Measurements from ENCODE around the gene TOPAZ1.

Gene TOPAZ1

DNA sequence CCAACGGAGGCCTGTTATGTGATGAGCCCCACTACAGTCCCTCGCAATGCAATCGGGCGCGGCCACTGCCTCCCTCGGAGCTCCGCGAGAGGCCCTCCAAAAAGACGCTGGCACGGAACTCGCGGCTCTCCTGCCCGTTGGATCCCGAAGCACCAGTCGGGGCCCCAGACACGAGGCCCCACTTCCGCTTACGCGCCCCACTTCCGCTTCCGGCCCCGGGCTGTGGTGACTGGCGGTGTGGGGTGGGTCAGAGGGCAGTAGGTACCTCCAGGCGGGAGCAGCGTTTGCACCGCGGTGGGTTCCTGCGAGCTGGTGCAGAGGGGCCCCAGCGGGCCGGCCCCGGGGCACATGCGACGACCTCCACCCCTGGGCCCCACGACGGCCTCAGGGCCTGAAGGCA, at the start of gene TOPAZ1:
TOPAZ1 (plus strand) TSS at position 181 of the 400 bp plus-strand sequence; CDS start at position 349, 168 bp downstream.
- FAIRE-seq = no peak

DNA sequence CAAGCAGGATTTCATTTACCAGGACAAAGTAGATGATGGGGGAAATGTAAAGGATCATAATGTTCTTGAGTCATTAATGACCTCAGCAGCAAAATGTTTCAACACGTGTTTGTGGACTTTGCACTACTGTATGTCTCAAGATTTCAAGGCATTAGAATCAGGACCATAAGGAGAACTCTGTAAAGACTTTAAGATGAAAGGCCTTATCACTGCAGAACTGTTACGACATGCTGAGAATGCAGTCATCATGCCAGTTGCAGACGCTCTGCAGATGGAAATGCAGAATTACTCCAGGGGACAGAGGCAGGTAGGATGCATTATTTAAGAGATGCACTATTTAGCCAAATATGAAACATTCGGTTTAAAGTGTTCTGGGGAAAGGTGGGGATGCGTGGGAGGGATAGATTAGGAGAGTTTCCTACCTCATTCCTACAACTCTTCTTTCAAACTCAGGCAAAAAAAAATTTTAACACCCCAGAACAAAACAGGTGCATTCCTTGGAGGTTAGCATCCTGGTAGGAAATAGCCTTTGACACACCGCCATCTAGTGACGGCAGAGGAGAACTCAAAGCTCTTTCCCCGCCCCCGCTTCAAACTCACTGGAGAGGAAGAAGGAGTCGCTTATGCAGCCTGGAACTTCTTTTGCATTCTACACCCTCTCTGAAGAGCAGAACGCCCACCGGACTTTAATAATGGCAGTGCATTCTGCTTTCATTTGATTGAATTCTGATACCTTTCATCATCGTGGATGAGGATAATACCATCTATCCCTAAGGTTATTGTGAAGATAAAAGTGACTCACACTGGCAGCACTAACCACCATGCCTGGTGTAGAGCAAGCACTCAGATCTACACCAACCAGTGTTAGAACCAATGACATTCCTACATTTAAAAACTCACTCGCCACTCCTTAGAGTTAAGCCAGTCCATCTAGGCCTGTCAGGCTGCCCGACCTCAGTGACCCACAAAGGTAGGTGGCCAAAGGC, 43.1 kb upstream of the TOPAZ1 start:
- FAIRE-seq = no peak

DNA sequence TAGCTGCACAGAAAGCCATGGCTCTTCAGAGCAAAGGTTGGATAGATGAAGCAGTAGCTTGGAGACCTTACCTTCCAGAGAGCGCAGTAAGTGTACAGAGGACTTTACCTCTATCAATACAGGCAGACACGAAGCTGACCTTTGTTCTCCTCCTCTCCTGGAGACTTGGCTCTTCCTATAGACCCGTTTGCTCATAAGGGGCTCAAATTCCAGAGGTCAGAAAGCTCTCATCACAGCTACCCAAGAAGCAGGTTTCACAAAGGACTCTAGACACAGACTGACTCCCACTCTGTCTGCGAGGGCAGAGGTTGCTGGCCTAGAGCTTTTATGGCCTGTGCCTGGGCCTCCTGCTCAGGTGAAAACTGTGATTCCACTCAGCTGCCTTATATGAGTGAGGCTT, 35.4 kb upstream of the TOPAZ1 start:
- no peak for FAIRE-seq

DNA sequence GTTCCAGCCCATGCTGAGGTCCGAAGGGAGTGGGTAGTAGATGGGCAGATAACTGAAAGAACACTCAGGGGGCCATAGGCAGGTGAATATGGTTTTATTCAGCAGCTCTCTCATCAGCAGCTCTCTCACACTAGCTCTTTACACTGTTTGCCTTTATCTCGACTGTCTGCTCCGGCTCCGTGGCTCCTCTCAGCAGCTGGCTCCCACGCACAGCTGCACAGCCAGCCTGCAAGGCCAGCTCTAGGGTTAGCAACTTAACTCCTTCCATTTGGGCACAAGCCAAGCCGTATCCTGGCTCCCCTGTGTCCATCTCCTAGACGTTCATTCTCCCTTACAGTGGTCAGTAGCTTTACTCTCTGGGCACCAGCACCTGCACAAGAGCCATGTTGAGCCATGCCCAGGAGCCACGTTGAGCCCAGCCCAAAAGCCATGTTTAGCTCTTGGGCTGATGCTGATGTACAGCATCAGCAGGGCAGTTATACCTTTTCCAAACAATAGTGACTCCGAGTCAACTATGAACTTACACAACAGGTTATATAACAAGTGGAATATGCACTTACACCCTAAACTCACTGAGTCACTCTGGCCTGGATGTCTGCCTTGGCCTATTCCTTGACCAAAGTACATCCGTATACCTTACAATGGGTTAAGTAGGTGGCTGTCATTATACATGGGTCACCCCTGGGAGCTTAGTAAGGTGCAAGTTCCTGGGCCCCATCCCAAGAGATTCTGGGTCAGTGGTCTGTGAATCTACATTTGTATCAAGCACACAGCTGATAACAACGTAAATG, 34.6 kb upstream of the TOPAZ1 start:
- no peak for FAIRE-seq

DNA sequence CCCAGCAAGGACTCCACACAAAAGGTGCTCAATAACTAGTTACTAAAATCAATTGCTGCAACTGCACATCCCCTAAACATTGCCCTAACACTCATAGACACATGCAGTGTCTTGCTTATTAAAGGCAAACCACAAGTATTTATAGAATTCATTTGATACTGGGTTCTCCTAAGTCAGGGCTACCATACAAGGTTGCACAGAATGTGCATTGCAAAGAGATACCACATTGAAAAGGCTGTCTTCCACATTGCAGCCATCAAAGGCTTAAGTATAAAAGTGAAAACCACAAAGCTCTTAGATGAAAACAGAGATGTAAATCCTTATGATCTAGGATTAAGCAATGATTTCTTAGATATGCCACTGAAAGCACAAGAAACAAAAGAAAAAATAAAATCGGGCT, 33.6 kb upstream of the TOPAZ1 start:
- FAIRE-seq = no peak

DNA sequence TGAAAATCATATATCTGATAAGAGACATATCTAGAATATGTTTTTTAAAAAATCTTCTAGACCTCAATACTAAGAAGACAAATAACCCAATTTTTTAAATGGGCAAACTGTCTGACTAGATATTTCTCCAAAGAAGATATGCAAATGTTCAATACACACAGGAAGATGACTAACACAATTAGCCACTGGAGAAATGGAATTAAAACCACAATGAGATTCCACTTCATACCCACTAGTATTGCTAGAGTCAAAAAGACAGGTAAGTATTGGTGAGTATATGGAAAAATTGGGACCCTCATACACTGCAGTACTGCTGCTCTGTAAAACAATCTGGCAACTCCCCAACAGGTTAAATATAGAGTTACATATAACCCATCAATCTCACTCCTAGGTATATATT, 33.1 kb upstream of the TOPAZ1 start:
- FAIRE-seq = no peak

DNA sequence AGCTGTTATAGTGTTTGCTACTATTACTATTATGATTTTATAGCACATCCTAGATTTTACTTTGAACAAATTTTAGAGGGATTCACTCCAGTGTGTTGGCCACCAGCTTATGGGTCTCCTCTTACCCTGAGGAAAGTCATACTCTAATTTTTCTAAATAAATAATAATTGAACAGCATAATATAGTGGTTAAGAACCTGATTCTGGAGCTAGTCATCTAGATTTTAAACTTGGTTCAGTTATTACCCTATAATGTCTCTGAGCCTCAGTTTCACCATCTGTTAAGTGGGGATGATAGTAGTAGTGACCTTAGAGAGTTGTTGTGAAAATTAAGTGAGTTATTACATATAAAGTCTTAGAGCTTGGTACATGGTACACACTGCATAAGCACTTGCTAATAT, 30.7 kb upstream of the TOPAZ1 start:
- FAIRE-seq = no peak

DNA sequence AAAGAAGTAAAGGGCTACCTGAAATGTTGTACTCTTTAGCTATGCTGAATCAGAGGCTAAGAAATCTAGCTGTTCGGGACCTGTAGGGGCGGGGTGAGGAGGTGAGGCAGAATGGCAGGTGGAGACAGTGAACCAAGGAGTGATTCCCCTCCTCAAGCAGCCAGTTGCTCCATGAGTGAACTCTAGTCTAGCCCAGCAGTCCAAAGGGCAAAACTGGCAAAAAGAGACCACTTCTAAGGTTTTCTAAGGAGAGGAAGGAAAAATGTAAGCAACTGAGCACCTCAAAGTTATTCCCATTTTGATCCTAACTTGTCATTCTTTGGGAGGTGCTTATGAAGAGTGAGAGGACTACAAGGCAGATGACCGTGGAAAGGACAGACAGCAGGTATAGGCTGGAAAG, 19.3 kb upstream of the TOPAZ1 start:
- no peak for FAIRE-seq

DNA sequence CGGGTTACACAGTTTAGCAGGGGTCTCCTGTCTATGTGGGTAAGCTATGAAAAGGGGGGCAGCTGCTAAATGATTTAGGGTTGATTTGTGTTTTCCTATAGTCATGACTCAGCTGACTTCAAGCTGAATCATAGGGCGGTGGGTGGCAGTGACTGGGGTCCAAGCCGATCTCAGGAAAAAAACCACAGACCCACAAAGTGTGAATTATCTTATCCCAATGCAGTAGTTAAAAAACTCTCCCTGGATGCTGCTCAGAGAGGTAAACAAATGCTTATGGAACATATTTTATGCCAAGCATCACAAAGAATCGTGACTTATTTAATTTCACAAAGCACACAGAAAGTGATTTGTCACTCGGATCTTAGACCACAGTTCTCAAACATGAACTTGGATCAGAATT, 18.4 kb upstream of the TOPAZ1 start:
- FAIRE-seq = no peak

DNA sequence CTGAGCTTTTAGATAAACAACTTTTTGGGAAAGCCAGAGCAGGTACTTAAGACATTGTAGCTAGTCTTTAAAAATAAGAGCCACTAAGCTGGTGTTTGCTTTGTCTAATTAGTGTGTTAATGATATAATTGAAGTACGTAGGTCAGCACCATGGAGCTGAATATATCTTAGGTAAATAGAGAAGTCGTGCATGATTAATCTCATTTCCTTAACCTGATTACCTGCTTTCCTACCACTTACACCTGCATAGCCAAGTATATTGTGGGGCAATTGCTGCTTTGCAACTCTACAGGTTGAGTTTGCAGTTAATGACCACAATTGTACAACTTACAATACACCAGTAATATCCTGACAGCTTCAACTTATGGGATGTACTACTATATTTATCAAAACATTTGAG, 17.6 kb upstream of the TOPAZ1 start:
- FAIRE-seq = no peak

DNA sequence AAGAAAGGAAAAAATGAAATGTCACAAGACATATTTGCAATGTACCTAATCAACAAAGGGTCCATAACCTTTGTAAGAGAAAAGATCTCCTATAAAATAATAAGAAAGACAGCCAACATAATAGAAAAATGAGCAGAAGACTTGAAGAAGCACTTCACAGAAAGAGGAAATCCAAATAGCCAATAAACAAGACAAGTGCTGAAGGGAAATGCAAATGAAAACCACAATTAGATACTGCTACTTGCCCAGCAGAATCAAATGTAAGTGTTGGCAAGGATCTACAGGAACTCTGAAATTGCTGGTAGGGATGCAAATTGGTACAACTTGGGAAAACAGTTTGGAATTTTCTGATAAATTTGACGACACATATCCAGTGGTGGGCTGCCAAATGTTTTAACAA, 15.1 kb upstream of the TOPAZ1 start:
- FAIRE-seq = no peak

DNA sequence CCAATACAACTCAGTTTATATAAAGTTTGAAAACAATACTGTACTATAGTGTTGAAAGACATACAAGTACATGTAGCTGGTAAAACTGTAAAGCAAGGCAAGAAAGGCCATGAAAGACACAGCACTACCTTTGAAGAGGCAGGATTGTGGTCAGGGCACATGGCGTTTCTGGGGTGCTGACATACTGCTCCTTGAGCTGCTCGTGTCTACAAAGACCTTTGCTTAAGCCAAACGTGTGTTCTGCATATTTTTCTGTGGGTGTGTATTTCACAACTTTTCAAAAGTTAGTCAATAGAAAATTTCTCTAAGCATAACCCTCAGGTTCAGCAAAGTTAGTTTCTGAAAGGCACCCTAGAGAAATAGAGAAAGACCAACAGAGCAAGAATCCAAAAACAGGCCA, 14.1 kb upstream of the TOPAZ1 start:
- no peak for FAIRE-seq

DNA sequence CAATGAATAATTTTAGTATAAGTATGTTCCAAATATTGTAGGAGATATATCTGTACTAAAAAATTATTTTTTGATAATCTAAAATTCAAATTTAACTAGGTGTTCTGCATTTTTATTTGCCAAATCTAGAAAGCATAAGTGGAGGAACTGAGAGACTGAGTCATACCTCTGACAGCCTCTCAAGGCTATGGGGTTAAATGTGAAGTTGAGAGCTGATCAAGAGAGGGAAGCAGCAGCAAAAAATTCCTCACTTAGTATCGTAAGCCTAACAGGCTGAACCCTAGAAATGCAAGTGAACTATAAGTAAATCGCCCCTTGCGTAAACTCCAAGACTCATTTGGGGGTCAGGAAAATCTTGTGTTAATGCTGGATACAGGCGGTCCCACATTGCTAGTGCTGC, 12.8 kb upstream of the TOPAZ1 start:
- no peak for FAIRE-seq

DNA sequence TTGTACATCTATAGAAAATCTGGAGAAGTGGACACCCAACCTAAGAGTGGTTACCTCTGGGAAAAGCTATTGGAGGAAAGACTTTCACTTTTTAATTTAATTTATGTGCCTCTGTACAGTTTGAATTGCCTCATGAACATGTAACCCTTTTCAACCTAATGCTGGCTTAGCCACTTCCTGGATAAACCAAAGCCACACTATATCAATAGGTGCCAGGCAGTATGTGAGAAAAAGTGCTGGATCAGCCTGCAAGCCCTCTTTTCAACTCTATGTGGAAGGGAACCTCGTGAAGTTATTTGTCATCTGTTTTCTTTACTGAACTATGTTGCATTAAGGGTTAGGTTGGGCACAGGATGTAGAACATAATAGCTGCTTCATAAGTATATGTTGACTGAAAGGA, 9.3 kb upstream of the TOPAZ1 start:
- no peak for FAIRE-seq

DNA sequence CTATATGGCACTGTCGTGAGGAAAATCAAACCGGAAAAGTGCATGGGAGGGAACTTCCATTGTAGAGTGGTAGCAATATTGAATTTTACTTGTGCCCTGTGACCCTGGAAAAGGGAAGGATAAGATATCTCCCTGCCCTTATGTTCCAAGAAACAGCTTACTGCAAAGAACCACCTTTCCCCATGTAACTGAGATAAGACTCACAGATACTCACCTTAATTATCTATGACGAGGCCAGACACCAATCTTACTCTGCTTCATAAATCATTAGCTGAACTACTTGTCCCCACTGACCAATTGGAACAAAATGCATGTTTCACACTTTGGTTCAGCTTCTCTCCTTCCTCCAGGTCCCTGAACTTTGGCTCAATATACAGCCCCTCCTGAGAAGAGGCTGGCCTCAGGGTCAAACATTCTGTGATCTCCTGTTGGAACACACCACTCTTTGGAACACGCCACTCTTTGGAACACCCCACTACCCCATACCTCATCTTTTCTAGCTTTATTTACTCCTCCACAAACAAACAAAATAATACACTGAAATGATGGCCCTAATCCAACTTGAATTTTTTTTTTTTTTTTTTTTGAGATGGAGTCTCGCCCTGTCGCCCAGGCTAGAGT, 6.9 kb upstream of the TOPAZ1 start:
- FAIRE-seq = no peak

DNA sequence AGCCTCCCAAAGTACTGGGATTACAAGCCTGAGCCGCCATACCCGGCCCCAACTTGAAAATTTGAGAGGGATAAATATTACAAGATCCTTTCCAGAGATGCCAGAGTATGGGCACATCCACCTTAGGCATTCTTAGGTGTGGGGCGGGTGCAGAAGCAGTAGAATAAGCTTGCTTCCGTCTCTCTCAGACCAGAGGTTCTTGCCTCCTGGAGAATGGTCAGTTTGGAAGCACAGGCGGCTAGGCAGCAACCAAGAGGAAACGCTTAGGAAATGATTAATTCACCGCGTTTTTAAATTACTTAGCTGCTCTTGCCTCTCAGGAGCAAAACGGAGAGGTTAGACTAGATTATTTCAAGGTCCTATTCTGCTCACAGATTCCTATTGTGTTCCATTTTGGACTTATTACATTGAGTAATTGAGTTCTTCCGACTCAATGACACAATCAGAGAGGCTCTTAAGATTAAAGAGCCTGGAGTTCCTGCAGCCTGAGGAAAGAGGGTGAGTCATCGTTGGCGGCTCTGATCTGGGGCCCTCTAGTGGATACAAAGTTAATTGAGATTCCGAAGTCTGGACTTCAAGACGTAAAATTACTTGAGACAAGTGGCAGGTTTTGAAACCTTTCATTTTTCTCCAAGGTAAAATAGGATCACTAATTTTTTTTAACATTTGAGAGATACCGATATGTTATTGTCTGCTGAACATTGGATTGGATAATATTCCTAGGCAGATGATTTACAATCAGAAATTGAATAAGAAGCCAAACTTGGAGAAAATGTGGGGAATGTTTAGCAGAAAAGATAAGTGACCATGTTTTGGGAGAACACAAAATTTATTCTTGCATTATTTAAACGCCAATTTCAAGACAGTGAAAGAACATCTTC, 5.8 kb upstream of the TOPAZ1 start:
- FAIRE-seq = peak; percentile 72

DNA sequence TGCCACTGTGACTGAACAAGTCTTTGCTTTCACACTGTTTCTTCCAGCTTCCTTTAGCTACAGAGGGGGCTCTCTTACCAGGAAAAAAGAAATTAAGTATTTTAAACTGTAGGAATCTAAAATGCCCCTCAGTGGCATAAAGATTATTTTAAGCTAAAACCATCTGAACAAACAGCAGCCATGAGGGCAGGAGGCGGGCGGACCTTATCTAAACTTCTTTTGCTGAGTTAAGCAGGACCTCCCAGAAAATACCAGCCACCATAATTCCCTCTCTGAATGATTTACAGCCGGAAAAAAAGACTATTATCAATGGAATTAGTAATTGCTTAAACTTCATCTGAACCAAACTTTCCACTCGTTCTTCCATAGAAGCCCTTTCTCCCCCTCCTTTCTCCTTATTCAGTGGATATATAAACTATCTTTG, 5.2 kb upstream of the TOPAZ1 start:
- FAIRE-seq = no peak

DNA sequence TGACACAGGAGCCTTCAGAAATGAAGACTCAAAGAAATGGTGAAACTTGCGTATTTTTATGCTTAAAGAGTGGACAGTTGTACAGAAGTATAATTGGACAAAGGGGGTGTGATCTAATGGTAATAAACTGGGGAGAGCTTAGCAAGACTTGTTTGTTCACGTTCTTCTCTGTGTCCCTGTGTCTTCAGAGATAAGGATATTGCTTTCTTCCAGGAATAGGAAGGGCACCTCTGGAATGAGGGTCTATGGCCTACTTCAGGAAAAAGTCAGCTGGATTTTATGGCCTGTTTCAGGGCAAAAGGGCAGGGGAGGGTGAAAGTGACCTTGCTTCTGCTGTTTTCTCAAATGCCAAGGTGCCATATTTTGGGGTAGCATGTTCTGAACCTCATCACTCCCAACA, 4.5 kb upstream of the TOPAZ1 start:
- FAIRE-seq = no peak

DNA sequence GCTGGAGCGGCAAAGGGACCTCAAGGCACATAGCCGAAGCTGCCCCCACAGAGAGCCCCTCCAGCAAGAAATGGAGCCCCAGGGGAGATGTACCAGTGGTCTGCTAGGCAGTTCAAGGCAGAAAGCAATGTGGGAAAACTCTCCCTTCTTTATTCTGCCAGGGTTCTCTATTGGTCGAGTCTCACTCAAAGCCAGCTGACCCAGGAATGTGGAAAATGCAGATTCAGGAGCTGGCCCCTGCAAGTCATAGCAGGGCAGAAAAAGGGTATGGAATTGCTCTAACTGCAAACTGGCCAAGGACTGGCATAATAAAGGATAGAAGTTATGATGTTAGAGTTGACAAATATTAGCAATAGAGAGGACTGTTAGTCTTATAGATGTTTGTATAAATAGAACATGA, 4.0 kb upstream of the TOPAZ1 start:
- no peak for FAIRE-seq

DNA sequence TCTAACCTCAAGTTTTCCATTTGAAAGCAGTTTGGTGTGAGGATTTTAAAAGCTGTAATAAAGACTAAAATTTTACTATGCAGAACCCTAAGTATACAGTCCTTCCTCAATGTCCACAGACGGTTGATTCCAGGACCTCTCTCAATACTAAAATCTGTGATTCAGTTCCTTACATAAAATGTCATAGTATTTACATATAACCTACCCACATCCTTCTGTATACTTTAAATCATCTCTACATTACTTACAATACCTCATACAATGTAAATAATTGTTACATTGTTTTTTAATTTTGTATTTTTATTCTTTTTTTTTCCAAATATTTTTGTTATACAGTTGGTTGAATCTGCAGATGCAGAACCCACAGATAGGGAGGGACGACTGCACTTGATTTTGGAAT, 2.8 kb upstream of the TOPAZ1 start:
- FAIRE-seq = no peak

DNA sequence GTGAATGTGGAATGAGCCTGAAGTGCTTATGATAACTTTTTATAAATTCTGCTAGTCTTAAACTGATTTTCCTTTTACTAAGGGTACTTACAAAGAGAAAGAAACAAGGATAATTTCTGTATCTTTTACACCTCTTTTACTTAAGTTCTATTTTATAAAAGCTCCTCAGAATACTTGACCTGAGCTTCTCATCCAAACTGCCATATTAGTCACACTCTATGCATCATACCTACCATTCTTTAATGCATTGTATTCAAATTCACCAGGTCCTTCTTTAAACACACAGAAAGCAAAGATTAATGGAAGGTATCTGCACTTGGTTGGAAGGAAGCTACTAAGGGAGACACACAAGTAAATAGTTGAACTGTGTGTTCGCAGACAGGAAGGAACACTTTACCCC, 1.6 kb upstream of the TOPAZ1 start:
- no peak for FAIRE-seq

DNA sequence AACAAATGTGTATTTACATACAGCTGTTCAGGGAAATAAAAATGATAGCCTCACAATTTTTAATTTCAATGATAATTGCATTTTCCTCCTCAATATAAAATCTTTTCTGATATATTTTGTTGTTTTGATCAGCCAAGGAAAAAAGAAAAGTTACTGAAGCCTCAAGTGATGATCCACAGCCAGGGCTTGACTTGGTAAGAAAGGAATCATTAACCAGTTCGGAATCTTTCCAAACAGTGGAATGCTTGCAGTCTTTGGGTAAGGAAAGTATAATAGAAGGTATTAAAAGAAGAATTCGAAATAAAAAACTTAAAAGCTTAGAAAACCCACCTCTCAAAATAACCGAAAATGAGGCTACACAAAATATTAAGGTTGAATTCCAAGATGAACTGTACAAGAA, 1.0 kb downstream of the TOPAZ1 start:
- no peak for FAIRE-seq
